Adrenal gland (tissue), 12 donors: ENCODE data around the gene THEM5. TPM values are rescaled to one million over a fixed set of nuclear protein-coding genes. Genes with fewer than 3 reads are reported as not detected.

ENCODE experiments used
- DNase-seq, 7 donors: peaks; one replicate each; pipeline ENCODE4 v3.0.0-alpha.2; 2019 to 2020
- H3K27ac ChIP-seq, 5 donors: fragments of 200-600 bp; sonication (generic) in 4 of 5; 1 replicate in 3 of 5; 2 replicates in 2 of 5; pipeline versions ENCODE4 v1.5.1 to v1.8.0; 2016 to 2020; ENCODE audit warnings: mild to moderate bottlenecking in 1 of 5
- H3K27me3 ChIP-seq: fragments of 200-600 bp; 2 replicates; pipeline ENCODE4 v1.8.0; 2021
- H3K36me3 ChIP-seq, 2 donors: fragments of 200-600 bp; replicated peaks in 1 of 2; 1 replicate in 1 of 2; 2 replicates in 1 of 2; pipeline versions ENCODE4 v1.5.1 to v1.8.0; 2018 to 2022
- H3K4me1 ChIP-seq, 2 donors: fragments of 200-600 bp; replicated peaks in 1 of 2; 1 replicate in 1 of 2; 2 replicates in 1 of 2; pipeline versions ENCODE4 v1.5.1 to v1.8.0; 2018 to 2021
- H3K4me3 ChIP-seq, 4 donors: fragments of 200-600 bp; sonication (generic) in 3 of 4; one replicate each; pipeline ENCODE4 v1.5.1; 2016 to 2018
- H3K9me3 ChIP-seq, 3 donors: fragments of 200-600 bp; sonication (generic) in 1 of 3; replicated peaks in 1 of 3; 1 replicate in 2 of 3; 2 replicates in 1 of 3; pipeline versions ENCODE4 v1.5.1 to v1.8.0; 2016 to 2021
- CTCF ChIP-seq, 6 experiments: fragments of 450-650 bp in 4 of 6; fragments of 200-600 bp in 2 of 6; sonication (generic) in 1 of 6; IDR thresholded peaks; 1 replicate in 5 of 6; 2 replicates in 1 of 6; pipeline versions ENCODE4 v1.5.1 to v1.8.0; 2016 to 2021; ENCODE audit warnings: antibody characterized with exemption in 6 of 6, mild to moderate bottlenecking in 2 of 6, moderate library complexity in 1 of 6
- POLR2A ChIP-seq, 2 donors: fragments of 450-650 bp; IDR thresholded peaks; one replicate each; pipeline ENCODE4 v1.6.1; 2017; ENCODE audit warnings: antibody characterized with exemption in 2 of 2, mild to moderate bottlenecking in 2 of 2, moderate library complexity in 1 of 2
- WGBS, 4 donors: extraction: QIAGEN DNeasy Blood & Tissue Kit in 2 of 4; methylation state at CpG; one replicate each; pipeline versions ENCODE4 v1.1.5 to v1.1.7; 2013 to 2017; 5-methylcytosine and 5-hydroxymethylcytosine counted together
- intact Hi-C, 2 donors: fragments of 100-400 bp; cut with DNase I; formaldehyde crosslinking; loops; one replicate each; pipeline versions ENCODE4 v1.14.1 to v1.15.0; 2022 to 2023
- polyA plus RNA-seq, 3 donors: library from polyadenylated mRNA; stranded (reverse); fragments of 200-250 nt in 2 of 3; fragments of 350-450 nt in 1 of 3; fragmentation: Illumina TruSeq in 1 of 3; extraction: RNeasy Lipid Tissue Mini Kit (QIAGEN cat#74804) in 1 of 3; gene quantifications; one replicate each; pipeline ENCODE4 v1.2.3, GENCODE V29; 2013 to 2014
- small RNA-seq, 2 donors: library from RNA; depleted of rRNA; stranded (forward); fragments of <200 nt; gene quantifications; one replicate each; pipeline ENCODE3, GENCODE V24; 2016
- total RNA-seq, 9 donors: library from RNA; depleted of rRNA in 4 of 9; stranded (reverse); fragments of >200 nt in 4 of 9; fragments of 120-200 nt in 1 of 9; fragmentation: NEBNext Ultra II Directional in 1 of 9; extraction: Animal tissue kit (Norgen Biotek cat#: 25700) in 1 of 9; gene quantifications; one replicate each; pipeline versions ENCODE4 v1.1.0 to v1.2.4, GENCODE V29; 2013 to 2023
- donor health status: healthy with polysubstance abuse.
- donor health status: Bipolar disorder and iron deficiency.
- donor health status: DM: yes; HTN: yes; CAD: no.
- donor health status: DM: no; HTN: no; CAD: no.
- donor health status: DM: no; HTN: no; CAD: no.
- donor health status: DM: yes; HTN: yes; CAD: no.

THEM5 gene
- total and polyA plus RNA-seq, 12 donors, result not detected

- H3K9me3 ChIP-seq, result no peaks in the 10 kb centered on the region
- H3K4me3 ChIP-seq, result no peak overlapping the region
- TF ChIP-seq POLR2A (IDR thresholded peaks at IDR 0.05) (no peak), CTCF (IDR thresholded peaks at IDR 0.05) (no peak)
- no peak for DNase-seq
- H3K36me3 ChIP-seq, result no peaks in the 10 kb centered on the region
- intact Hi-C loops, result no loop called here
- 53 to 59% (median 55%) methylated on average over 9 of the region's 9 CpGs for WGBS, 4 donors
- no peaks in the 10 kb centered on the region for H3K27me3 ChIP-seq
- no peak overlapping the region for H3K27ac ChIP-seq
- no peaks in the 10 kb centered on the region for H3K4me1 ChIP-seq
These were observed 54.1 kb downstream of the THEM5 start for GRCh38 chr1:151799179-151800022.

GRCh38 chr1:151798571-151798970 lies 54.9 kb downstream of the THEM5 start:
- intact Hi-C loops, result no loop called here
- H3K27me3 ChIP-seq, result no peaks in the 10 kb centered on the region
- WGBS, 4 donors, result 79 to 89% (median 86%) methylated on average over 5 of the region's 5 CpGs
- TF ChIP-seq CTCF (IDR thresholded peaks at IDR 0.05) (no peak), POLR2A (IDR thresholded peaks at IDR 0.05) (no peak)
- DNase-seq, result no peak
- no peaks in the 10 kb centered on the region for H3K4me1 ChIP-seq
- no peak overlapping the region for H3K27ac ChIP-seq
- no peak overlapping the region for H3K4me3 ChIP-seq
- H3K36me3 ChIP-seq, result no peaks in the 10 kb centered on the region
- H3K9me3 ChIP-seq, result no peaks in the 10 kb centered on the region

Small RNA genes within 50 kb of the gene (small RNA-seq; reads per million reads assigned to genes)
- gene RF00019, result 0 reads per million in 2 donors

Other genes with a start within 250 kb of the THEM5 start
- gene SNX27, start 241.7 kb downstream of the THEM5 start, total RNA-seq, result 10 to 100 TPM; 20.0 to 46.7 (median 32.5) TPM
- 10 to 100 TPM in 2 of 3 donors, 1 to 10 TPM in 1; 6.0 to 21.8 (median 10.9) TPM for gene SNX27, start 241.7 kb downstream of the THEM5 start, polyA plus RNA-seq
- gene CELF3, start 136.9 kb downstream of the THEM5 start, total RNA-seq, result 1 to 10 TPM in 4 of 9 donors, under 1 TPM in 2, not detected in 3; 0.10 to 9.2 (median 4.5) TPM
- gene CELF3, start 136.9 kb downstream of the THEM5 start, polyA plus RNA-seq, result 100 to 1,000 TPM in 1 of 3 donors, 10 to 100 TPM in 1, 1 to 10 TPM in 1; 6.8 to 128 (median 16.1) TPM
- 10 to 100 TPM in 1 of 9 donors, 1 to 10 TPM in 3, under 1 TPM in 1, not detected in 4; 0.44 to 31.3 (median 5.0) TPM for gene RIIAD1, start 132.2 kb downstream of the THEM5 start, total RNA-seq
- 1 to 10 TPM; 2.1 to 7.0 (median 6.1) TPM for gene RIIAD1, start 132.2 kb downstream of the THEM5 start, polyA plus RNA-seq
- gene MRPL9, start 90.2 kb downstream of the THEM5 start, total RNA-seq, result 100 to 1,000 TPM in 1 of 9 donors, 10 to 100 TPM in 8; 42.0 to 127 (median 60.3) TPM
- 100 to 1,000 TPM in 1 of 3 donors, 10 to 100 TPM in 2; 66.4 to 113 (median 91.4) TPM for gene MRPL9, start 90.2 kb downstream of the THEM5 start, polyA plus RNA-seq
- gene TDRKH, start 63.2 kb downstream of the THEM5 start, total RNA-seq, result 1 to 10 TPM; 4.7 to 8.9 (median 6.1) TPM
- 1 to 10 TPM; 2.1 to 9.1 (median 2.9) TPM for gene TDRKH, start 63.2 kb downstream of the THEM5 start, polyA plus RNA-seq
- gene LINGO4, start 48.3 kb downstream of the THEM5 start, total RNA-seq, result under 1 TPM in 3 of 9 donors, not detected in 6; 0.11 to 0.55 (median 0.30) TPM
- gene LINGO4, start 48.3 kb downstream of the THEM5 start, polyA plus RNA-seq, result under 1 TPM; 0.20 to 0.56 (median 0.33) TPM
- 10 to 100 TPM in 1 of 9 donors, 1 to 10 TPM in 6, under 1 TPM in 2; 0.06 to 15.1 (median 3.2) TPM for gene RORC, start 21.9 kb downstream of the THEM5 start, total RNA-seq
- gene RORC, start 21.9 kb downstream of the THEM5 start, polyA plus RNA-seq, result 1 to 10 TPM; 1.7 to 6.4 (median 2.2) TPM
- gene C2CD4D, start 13.9 kb downstream of the THEM5 start, total RNA-seq, result under 1 TPM in 4 of 9 donors, not detected in 5; 0.06 to 0.55 (median 0.26) TPM
- under 1 TPM in 2 of 3 donors, not detected in 1; 0.16 to 0.20 TPM for gene C2CD4D, start 13.9 kb downstream of the THEM5 start, polyA plus RNA-seq
- 10 to 100 TPM; 20.2 to 36.4 (median 24.6) TPM for gene THEM4, start 55.8 kb upstream of the THEM5 start, total RNA-seq
- gene THEM4, start 55.8 kb upstream of the THEM5 start, polyA plus RNA-seq, result 10 to 100 TPM; 32.3 to 36.3 (median 34.9) TPM
- 100 to 1,000 TPM in 5 of 9 donors, 10 to 100 TPM in 4; 24.9 to 463 (median 190) TPM for gene S100A10, start 140.1 kb upstream of the THEM5 start, total RNA-seq
- gene S100A10, start 140.1 kb upstream of the THEM5 start, polyA plus RNA-seq, result 100 to 1,000 TPM; 439 to 860 (median 798) TPM
- 100 to 1,000 TPM in 7 of 9 donors, 10 to 100 TPM in 2; 66.8 to 251 (median 148) TPM for gene S100A11, start 183.3 kb upstream of the THEM5 start, total RNA-seq
- 1,000 to 10,000 TPM in 1 of 3 donors, 100 to 1,000 TPM in 2; 308 to 1,160 (median 987) TPM for gene S100A11, start 183.3 kb upstream of the THEM5 start, polyA plus RNA-seq
- not detected for gene TCHHL1, start 235.4 kb upstream of the THEM5 start, total RNA-seq
- gene TCHHL1, start 235.4 kb upstream of the THEM5 start, polyA plus RNA-seq, result not detected